HG02973 (cell line): ENCODE data around the gene COPS4.
"Not testable (repeated sequence)": the region's sequence is repeated elsewhere in the genome, so short reads cannot be mapped to it uniquely, and the experiment has no call there.

Experiments
- ATAC-seq: cut with Tn5 transposase; IDR thresholded peaks from one replicate; pipeline ENCODE4 v1.9.1; 2021; ENCODE audit warnings: moderate library complexity; ENCODE audit not compliant: unreplicated experiment

Gene COPS4

GRCh38 chr4:83083925-83084475, 49.0 kb downstream of the COPS4 start:
- no peak for ATAC-seq

GRCh38 chr4:83084956-83085355, 50.0 kb downstream of the COPS4 start:
- not testable (repeated sequence) for ATAC-seq

- ATAC-seq: no peak
Measured at GRCh38 chr4:83089410-83090157, 54.6 kb downstream of the COPS4 start.

GRCh38 chr4:83093060-83093640, 58.2 kb downstream of the COPS4 start:
- no peak for ATAC-seq

- no peak for ATAC-seq
Measured at GRCh38 chr4:83096397-83096796, 61.4 kb downstream of the COPS4 start.

- no peak for ATAC-seq
Measured at GRCh38 chr4:83104991-83105390, 70.0 kb downstream of the COPS4 start.

- no peak for ATAC-seq
Measured at GRCh38 chr4:83107631-83108030, 72.6 kb downstream of the COPS4 start.

GRCh38 chr4:83108101-83108861, 73.3 kb downstream of the COPS4 start:
- ATAC-seq: no peak

GRCh38 chr4:83109480-83110222, 74.7 kb downstream of the COPS4 start:
- peak; percentile 20 for ATAC-seq

- peak; percentile 66 for ATAC-seq
Measured at GRCh38 chr4:83110223-83110945, 75.4 kb downstream of the COPS4 start.

- ATAC-seq: no peak
Measured at GRCh38 chr4:83110970-83111750, 76.2 kb downstream of the COPS4 start.

- ATAC-seq: not testable (repeated sequence)
Measured at GRCh38 chr4:83111751-83112141, 76.8 kb downstream of the COPS4 start.

- peak; percentile 31 for ATAC-seq
Measured at GRCh38 chr4:83112231-83112630, 77.2 kb downstream of the COPS4 start.

- ATAC-seq: no peak
Measured at GRCh38 chr4:83112678-83113428, 77.9 kb downstream of the COPS4 start.

GRCh38 chr4:83113429-83113786, 78.4 kb downstream of the COPS4 start:
- no peak for ATAC-seq

- peak; percentile 45 for ATAC-seq
Measured at GRCh38 chr4:83114576-83114975, 79.6 kb downstream of the COPS4 start, which contains the start of gene PLAC8. PLAC8 (minus strand) TSS chr4:83114729; CDS start chr4:83107921, 6,808 bp downstream.

GRCh38 chr4:83115000-83115399, 80.0 kb downstream of the COPS4 start:
- no peak for ATAC-seq

GRCh38 chr4:83115656-83116285, 80.8 kb downstream of the COPS4 start:
- no peak for ATAC-seq
